ENCODE measurements around the gene CCDC68.

The CCDC68 gene

DNA sequence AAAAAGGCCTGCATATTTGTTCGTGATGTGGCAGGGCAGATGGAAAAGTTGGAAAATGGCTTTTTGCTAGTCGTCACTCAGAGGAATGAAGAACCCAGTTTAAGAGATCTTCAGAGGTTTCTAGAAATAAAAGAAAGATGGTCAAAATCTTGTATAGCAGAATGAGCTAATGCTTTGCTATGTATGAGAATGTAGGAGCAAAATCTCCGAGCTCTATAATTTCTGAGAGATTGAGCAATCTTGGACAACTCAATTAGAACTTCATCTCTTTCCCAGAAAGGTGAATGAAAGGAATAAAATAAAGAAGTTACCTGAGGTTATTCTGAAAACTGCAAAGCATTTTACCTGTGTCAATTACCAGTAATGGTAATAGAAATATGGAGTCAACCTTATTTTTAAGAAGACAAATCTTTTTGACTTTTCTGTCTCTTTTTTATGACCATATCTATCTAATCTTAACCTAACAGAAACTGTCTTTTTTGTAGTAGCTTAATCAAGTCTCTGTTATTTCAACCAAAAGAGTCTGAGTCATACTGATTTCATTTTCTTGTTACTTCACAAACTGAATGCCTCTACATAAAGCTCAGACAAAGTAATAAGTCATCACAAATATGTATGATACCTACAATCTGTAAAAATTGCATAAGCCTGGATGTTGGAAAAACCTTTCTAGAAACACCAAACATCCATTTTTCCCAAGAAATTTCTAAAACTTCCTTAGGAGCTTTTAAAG, 32.5 kb downstream of the CCDC68 start:
- in situ Hi-C loops (cut with HindIII; ENCODE audit: low sequenced_read_pairs): no loop called here

DNA sequence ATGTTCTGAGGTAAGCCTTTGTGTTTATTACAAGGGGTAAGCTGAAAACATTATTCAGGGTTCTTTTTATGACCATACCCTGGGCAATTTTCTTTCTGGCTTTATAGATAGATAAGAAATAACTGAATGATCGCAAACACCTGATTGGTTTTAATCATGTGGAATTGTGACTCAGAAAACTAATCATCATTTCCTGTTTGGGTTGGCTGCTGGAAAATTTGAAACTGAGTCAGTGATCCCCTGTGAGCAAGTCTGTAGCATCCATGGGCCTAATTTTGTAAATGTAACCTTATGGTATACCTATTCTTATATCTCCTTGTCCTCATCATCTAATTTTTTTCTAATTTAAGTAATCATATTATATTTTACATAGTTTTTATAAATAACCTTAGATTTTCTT, 34.3 kb downstream of the CCDC68 start:
- in situ Hi-C loops (cut with HindIII; ENCODE audit: low sequenced_read_pairs): no loop called here

DNA sequence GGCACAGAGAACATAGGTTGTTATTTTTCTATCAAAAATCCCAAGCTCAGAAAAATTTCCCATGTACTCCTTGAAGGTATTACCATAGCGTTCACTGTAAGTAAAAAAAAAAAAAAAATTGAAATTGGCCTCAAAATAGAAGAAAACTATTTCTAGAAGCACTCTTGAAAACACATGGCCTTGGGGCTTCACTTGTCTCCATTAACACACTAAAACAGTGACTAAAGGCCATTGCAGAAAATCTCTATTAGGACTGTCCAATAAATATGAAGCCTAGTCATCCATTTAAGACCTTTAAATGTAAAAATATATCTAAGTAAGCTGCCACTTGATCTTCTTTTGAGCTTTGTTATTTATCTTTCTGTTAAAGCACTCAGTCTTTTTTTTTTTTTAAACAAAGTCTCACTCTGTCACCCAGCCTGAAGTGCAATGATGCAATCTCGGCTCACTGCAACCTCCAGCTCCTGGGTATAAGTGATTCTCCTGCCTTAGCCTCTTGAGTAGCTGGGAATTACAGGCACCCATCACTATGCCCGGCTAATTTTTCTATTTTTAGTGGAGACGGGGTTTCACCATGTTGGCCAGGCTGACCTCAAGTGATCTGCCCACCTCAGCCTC, 35.8 kb downstream of the CCDC68 start:
- in situ Hi-C loops (cut with HindIII; ENCODE audit: low sequenced_read_pairs): no loop called here

DNA sequence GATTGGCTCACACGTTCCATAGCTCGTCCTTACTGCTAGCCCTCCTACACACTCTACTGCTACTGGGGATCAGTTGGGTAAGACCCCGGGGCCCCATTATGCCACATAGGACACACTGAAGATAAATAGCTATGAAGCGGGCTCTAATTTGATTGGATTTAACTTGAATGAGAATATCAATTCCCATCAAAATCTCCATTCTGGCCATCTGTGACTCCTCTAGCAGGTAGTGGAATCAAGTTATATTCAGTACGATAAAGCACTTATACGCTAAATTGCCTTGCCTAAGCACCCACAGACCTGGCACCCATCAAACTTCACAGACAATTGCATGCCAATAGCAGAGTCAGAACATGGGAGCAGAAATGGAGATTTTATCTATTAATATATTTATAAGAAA, 39.8 kb downstream of the CCDC68 start:
- in situ Hi-C loops (cut with HindIII; ENCODE audit: low sequenced_read_pairs): no loop called here

DNA sequence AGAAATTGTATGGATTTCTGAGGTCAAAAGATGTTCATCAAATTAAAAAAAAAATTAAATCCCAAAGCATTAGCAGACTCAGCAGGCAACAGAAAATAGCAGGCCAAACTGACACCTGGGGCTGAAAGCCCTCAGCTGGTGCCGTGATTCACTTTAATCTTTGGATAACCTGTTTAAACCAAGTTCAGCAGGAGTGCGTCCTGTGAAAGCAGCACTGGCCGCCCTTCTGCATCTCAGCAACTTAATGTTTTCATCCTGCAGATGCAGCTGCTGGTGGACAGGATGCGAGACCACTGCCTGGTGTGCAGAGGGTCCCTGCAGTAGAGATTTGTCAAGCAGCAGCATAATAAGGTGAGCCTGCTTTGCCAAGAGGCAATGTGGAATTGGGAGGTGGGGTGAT, 41.2 kb downstream of the CCDC68 start:
- in situ Hi-C loops (cut with HindIII; ENCODE audit: low sequenced_read_pairs): no loop called here

DNA sequence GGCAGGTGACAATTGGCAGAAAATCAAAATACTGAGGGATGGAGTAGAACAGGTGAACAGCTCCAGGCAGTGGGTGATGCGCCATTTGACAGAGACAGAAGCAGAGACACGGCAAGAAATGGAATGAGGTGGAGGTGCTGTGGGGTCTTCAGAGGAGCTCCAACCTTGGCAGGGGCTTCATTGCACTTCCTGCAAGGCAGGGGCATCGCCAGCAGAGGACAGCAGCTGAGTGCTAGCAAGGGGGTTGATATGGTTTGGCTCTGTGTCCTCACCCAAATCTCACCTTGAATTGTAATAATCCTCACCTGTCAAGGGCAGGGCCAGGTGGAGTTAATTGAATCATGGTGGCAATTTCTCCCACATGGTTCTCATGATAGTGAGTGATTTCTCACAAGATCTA, 42.8 kb downstream of the CCDC68 start:
- in situ Hi-C loops (cut with HindIII; ENCODE audit: low sequenced_read_pairs): no loop called here

DNA sequence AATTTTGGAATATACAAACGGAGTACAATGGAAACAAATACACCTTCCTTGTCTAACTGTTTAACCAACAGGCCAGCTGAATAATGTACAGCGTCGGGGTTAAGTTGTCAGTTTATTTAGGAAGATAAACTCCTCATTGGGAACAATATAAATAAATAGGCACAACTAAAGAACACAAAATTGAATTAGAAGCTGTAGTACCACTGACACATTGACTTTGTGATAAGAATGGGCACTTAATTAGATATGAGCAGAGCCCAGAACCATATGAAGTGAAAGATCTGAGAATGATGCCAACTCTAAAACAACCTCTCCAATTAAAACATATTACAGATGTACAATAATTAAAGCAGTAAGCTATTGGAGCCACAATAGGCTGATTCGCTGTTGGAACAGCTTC, 44.4 kb downstream of the CCDC68 start:
- in situ Hi-C loops (cut with HindIII; ENCODE audit: low sequenced_read_pairs): no loop called here

DNA sequence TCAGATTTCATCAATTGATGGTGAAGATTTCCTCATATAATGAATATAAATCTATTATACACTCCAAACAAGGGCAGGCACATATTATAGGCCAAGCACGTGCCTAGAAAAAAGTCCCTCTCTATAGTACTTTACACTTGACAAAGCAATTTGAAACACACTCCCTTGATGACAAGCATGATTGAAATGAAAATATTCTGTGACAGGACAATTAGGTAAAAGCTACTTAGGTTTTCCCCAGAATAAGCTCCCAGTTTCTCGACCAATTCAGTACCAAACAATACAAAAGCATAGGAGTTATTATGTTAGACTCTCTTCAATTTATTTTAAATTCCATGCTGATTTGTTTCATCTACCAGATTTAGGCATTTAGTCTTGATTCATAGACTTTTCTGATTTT, 47.7 kb downstream of the CCDC68 start:
- in situ Hi-C loops (cut with HindIII; ENCODE audit: low sequenced_read_pairs): no loop called here

DNA sequence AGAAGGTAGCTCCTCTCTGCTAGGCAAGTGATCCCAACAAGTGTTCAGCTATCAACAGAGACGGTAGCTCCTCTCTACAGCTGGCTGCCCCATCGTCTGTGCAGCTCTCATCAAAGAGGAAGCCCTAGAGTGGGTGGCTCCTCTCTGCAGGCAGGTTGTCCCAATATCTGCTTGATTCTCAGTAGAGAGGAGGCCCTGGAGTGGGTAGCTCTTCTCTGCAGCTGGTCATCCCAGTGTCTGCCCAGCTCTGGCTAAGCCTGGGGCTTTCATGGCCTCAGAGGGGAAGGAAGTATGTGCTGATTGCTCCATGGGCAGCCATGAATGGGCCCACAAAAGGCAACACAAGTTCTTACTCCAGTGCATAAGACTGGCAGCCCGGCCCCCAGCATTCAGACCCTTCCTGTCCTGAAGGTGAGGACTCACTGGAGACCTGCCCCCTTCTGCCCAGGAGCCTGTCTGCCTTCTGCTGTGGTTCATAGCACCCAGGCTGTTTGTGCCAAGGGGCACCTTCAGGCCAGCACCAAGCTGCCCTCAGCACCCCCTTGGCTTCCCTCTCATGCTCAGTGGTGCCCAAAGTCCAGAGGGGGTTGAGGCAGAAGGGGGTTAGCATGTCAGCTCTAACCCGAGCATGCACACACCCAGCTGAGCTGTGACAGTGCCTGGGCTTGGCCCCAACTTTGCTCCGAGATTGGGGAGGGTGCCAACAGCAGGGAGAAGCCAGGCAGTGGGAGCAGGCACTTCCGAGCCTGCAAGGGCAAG, 48.9 kb downstream of the CCDC68 start:
- in situ Hi-C loops (cut with HindIII; ENCODE audit: low sequenced_read_pairs): no loop called here

DNA sequence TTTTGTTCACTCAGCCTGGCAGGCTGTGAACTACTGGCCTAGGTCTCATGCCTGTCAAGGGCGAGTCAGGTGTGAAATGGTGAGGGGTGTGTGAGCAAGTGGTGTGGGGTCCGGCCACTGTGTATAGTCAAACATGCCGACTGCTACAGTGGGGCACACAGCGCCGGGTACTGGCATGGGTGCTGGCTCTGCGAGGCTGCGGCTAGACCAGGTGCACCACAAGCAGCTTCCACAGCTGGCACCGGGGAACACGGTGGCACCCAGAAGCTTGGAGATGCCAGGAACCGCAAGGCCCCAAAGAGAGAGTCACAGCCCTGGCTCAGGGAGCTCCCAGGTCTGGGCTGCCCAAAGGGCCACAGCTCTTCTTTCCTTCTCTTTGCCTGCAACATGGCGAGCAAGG, 49.7 kb downstream of the CCDC68 start:
- in situ Hi-C loops (cut with HindIII; ENCODE audit: low sequenced_read_pairs): no loop called here

DNA sequence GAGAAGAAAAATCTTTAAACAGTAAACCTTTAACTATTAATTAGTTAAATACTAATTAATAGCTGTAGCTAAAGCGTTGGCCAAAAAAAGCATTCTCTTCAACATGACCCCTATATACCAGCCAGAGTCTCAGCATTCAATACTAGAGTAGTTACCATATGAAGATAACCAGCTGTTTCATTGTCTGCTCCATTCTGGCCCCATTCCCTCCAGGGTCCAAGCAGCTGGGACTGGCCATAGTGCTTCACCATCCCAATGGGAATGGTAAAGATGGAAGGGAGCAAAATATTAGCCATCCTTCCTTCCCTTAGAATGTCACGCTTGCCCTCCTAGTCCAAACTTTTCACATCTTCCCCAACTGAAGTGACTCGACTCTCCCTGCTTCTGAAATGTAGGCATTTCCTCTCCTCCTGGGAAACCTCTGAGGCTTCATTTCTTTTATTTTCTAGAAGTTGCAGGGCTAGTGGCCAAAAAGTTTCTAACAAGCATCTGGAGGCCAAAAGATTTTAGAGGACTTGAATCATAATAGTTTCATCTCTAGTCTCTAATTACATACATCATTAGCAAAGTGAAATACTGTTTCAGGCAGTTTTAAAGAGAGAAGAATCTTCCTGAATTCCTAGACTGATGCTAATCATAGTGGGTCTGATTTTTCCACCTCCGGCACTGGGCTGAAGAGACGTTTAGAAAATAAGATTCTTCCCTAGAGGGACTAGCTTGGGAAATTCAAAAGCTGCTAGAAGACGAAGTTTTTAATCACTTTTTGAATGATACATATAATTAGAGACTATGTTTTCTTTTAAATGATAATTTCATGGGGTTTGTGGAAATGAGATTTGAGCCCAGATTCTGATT, 52.7 kb downstream of the CCDC68 start:
- in situ Hi-C loops (cut with HindIII; ENCODE audit: low sequenced_read_pairs): no loop called here

DNA sequence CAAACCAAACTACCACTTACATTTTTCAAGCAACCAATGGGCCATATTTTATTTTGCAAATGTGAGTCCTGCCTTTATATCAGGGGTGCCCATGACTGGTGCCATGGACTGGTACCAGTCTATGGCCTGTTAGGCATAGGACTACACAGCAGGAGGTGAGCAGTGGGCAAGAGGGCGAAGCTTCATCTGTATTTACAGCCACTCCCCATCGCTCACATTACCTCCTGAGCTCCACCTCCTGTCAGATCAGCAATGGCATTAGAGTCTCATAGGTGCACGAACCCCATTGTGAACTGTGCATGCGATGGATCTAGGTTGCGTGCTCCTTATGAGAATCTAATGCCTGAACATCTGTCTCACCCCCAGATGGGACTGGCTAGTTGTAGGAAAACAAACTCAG, 53.6 kb downstream of the CCDC68 start:
- in situ Hi-C loops (cut with HindIII; ENCODE audit: low sequenced_read_pairs): no loop called here

DNA sequence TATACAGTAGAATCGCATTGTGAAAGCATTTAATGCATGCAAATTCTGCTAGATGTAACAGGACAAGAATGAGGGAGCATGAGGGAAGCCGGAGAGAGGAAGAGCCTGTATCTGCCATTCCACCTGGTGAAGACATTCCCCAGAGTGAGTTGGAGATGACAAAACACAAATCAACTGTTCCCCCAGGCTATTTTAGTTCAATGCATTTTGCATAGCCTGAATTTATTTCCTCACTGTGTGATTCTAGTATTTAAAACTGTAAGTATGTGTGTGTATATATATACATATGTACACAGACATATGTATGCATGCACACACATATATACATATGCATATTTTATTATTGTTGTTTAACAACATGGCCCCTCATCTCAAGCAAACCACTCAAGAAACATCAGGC, 54.7 kb downstream of the CCDC68 start:
- in situ Hi-C loops (cut with HindIII; ENCODE audit: low sequenced_read_pairs): no loop called here

DNA sequence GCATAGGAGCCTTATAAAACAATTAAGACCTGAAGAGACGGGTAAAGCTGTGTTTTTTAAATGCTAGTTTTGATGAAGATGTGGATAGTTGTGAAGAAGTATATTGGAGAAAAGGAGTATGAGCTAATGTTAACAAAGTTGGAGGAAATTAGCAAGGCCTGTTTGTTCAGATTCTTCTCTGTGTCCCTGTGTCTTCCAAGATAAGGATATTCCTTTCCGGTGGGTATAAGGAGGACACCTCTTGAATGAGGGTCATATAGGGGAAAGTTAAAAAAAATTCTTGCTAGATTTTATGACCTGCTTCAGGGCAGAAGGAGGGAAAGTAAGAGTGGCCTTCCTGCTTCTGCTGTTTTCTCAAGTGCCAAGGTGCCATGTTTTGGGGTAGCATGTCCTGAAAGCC, 59.0 kb downstream of the CCDC68 start:
- in situ Hi-C loops (cut with HindIII; ENCODE audit: low sequenced_read_pairs): no loop called here

DNA sequence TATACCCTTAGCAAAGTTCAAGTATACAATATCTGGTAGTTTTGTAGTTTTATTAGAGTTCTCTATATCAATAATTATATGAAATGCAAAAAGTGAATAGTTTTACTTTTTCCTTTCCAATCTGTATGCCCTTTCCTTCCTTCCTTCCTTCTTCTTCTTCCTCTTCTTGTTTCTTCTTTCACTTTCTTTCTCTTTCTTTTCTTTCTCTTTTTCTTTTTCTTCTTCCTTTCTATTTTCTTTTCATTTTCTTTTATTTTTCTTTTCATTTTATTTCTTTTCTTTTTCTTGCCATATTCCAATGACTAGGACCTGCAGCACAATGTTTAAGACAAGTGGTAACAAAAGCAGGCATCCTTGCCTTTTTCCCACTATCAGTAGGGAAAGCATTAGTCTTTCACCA, 59.8 kb downstream of the CCDC68 start:
- in situ Hi-C loops (cut with HindIII; ENCODE audit: low sequenced_read_pairs): no loop called here

DNA sequence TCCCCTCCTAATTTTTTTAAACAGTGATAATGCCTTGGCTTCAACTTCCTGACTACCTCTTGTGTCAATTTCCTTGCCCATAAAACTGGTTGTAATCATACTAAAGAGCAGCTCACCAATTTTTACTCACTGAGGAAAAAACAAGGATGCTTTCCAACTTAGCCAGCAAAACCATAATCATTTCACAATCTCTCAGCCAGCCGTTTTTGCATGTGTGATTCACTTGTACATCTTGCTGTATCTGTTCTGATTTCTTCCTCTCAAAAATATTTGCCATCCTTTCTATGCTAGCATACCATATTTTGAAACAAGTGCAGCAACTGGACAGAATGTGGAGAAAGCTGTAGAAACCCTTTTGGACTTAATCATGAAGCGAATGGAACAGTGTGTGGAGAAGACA, 70.3 kb downstream of the CCDC68 start:
- in situ Hi-C loops (cut with HindIII; ENCODE audit: low sequenced_read_pairs): no loop called here

DNA sequence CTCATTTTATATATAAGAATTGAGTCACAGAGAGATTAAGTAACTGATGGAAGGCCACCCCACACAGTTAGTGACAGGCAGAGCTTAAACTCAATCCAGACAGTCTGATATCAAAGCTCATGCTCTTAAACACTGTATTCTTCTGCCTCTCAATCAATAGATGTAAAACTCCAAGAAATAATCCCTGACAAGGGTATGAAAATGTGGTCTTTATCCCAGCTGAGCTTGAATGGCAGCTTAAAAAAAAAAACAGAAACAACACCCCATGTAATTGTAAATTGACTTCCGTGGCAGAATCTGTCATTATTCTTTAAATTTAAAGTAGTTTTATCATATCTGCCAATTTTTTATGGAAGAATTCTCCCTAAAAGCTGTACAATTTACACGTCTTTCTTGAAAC, 70.9 kb downstream of the CCDC68 start:
- in situ Hi-C loops (cut with HindIII; ENCODE audit: low sequenced_read_pairs): no loop called here

DNA sequence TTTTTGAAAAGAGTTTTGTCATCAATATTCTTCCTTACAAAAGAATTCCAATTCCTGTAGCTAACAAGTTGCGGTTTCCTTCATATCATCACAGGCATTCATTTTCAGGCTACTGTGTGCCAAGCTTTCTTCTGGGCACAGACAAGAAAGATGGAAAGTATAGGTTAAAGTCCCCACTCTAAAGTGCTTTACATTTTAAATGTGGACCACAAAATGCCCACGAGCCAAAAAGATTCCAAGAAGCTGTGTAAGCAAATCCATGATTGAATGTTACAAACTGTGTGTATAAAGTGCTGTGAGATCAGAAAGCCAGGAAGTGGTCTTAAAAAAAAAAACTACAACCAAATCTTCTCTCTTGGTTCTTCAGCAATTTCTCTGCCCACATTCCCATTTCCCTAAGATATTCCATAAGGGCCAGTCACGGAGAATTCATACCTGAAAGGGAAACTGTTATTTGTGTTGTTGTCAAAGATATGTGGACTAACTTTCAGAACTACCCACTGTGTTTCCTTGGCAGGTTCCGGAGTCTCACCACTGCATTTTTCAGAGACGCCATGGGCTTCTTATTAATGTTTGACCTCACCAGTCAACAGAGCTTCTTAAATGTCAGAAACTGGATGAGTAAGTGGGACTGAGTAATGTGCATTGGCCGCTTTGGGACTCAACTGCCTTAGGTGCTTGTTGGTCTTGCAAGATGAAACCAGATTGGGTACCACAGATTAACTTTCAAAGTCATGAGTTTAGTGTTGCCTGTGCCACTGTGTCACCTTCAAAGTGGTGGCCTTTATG, 75.3 kb downstream of the CCDC68 start:
- in situ Hi-C loops (cut with HindIII; ENCODE audit: low sequenced_read_pairs): no loop called here

DNA sequence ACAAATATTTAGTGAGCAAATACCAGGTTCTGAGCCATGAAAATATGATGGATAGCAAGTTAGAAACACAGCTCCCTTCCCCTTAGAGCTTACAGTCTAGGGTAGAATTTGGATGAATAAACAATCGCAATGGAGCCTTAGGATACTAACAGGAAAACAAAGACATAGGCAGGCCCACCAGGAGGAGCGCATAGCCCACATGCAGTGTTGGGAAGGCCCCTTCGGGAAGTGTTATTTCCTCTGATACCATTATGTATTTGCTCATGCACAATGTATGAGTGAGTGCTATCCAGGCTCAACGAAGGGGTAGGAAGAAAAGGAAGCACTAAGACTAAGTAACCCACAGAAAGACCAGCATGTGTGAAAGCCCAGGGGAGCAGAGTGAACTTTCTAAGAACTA, 76.9 kb downstream of the CCDC68 start:
- in situ Hi-C loops (cut with HindIII; ENCODE audit: low sequenced_read_pairs): no loop called here

DNA sequence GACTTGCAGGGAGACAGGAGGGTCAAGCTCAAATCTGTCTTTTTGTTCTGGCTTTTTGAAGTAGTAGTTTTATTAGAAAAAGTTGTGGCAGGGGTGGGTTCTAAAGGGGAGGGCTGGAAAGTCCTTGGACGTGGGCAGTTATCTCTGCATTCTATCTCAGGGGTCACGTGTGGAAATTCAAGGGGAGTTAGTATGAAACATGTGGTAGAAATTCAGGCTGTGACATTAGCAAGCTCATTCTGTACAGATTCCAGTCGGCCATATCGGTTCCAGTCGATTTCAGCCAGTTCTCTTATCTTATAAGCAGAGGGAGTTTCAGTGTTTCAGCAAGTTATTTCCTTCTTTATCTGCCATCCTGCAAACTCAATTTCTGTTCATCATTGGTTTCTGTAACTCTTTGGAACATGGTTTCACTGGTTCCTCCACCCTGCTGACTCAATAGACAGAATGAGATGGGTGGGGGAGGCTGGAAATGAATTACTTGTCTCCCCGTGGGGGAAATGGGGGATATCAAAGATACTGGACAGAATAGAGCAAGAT, 78.0 kb downstream of the CCDC68 start:
- in situ Hi-C loops (cut with HindIII; ENCODE audit: low sequenced_read_pairs): no loop called here

All from endothelial cell of hepatic sinusoid (primary cell).